Breast epithelium (tissue), 3 donors: ENCODE results near the gene TRIM46.
"Not testable (repeated sequence)": the region's sequence is repeated elsewhere in the genome, so short reads cannot be mapped to it uniquely, and the experiment has no call there.

Experiments
- POLR2A ChIP-seq: fragments of 450-650 bp; IDR thresholded peaks from one replicate; pipeline ENCODE4 v1.6.1; 2016; ENCODE audit warnings: antibody characterized with exemption, mild to moderate bottlenecking, moderate library complexity
- POLR2AphosphoS5 ChIP-seq, 3 donors: sonication (generic); formaldehyde crosslinking; IDR thresholded peaks; one replicate each; pipeline ENCODE4 v1.6.1; 2017; ENCODE audit warnings: antibody characterized with exemption in 3 of 3
- TF ChIP-seq, protein P1 (sequence below), 3 donors: fragments of 450-650 bp; IDR thresholded peaks; one replicate each; pipeline ENCODE4 v1.5.1; 2016 to 2017; ENCODE audit warnings: antibody characterized with exemption in 3 of 3, mild to moderate bottlenecking in 3 of 3, moderate library complexity in 3 of 3

DNA sequence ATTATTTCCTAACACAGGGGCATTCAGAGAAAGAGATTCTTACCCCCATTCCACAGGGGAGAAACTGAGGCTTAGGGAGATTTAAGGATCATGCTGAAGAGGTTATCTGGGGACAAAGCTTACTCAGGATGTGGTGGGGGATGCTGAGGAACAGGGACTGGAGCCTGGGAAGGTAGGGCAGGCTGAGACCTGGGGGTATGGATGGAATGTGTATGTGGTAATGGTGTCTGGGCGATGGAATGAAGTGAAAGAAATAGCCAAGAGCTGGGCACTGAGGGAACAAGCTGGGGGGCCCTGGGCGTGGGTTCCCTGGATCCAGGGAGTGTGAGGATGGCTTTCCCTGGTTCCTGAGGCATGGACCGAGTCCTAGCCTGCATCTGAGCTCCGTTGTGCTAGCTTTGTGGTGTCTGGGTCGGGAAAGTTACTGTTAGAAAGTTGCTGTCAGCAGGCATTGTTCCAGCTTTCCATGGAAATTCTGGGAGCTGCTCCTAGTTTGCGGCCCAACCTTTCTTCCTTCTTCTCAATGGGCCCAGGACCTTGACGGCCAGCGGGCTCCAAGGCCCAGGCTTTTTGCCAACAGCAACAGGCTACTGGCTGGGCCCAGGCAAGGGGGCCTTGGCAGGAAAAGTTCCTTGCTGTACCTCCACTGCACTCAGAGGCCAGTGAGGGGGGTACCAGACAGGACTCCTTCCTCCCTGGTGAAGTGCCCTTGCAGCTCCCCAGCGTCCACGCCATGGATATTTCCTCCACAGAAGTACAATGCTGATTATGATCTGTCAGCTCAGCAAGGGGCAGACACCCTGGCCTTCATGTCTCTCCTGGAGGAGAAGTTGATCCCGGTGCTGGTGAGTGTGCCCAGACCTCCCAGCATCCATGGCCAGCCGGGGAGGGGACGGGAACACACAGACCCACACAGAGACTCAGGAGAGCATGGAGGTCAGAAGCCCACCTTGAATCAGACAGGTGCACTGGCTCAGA is 58.6 kb downstream of the TRIM46 start:
- TF ChIP-seq, protein P1, sequence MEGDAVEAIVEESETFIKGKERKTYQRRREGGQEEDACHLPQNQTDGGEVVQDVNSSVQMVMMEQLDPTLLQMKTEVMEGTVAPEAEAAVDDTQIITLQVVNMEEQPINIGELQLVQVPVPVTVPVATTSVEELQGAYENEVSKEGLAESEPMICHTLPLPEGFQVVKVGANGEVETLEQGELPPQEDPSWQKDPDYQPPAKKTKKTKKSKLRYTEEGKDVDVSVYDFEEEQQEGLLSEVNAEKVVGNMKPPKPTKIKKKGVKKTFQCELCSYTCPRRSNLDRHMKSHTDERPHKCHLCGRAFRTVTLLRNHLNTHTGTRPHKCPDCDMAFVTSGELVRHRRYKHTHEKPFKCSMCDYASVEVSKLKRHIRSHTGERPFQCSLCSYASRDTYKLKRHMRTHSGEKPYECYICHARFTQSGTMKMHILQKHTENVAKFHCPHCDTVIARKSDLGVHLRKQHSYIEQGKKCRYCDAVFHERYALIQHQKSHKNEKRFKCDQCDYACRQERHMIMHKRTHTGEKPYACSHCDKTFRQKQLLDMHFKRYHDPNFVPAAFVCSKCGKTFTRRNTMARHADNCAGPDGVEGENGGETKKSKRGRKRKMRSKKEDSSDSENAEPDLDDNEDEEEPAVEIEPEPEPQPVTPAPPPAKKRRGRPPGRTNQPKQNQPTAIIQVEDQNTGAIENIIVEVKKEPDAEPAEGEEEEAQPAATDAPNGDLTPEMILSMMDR (IDR thresholded peaks at IDR 0.05), result not testable (repeated sequence)
- TF ChIP-seq POLR2AphosphoS5 (IDR thresholded peaks at IDR 0.05); POLR2A: not testable (repeated sequence)
